MCF 10A (cell line): Measurements from ENCODE around the gene DHX30. TPM values are rescaled to one million over a fixed set of nuclear protein-coding genes. Genes with fewer than 3 reads are reported as not detected.

Experiments
- BruUV-seq: library from RNA; stranded (reverse); fragments of 400-500 nt; replicated peaks from 2 replicates; lab custom pipeline; 2021; lab: Mats Ljungman, UMichigan
- CTCF ChIA-PET: fragments of 300-600 bp; sonication (Branson Sonifier 250); formaldehyde crosslinking; extraction: SDS; loops from one replicate; lab custom pipeline; 2021; ENCODE audit warnings: antibody characterized with exemption, inconsistent platforms; lab: Yijun Ruan, JAX
- POLR2A ChIA-PET: fragments of 300-600, 350-650 bp; sonication (Branson Sonifier 250); formaldehyde crosslinking; extraction: SDS; loops from one replicate; lab custom pipeline; 2020; ENCODE audit warnings: antibody characterized with exemption, inconsistent platforms; lab: Yijun Ruan, JAX
- DNase-seq: peaks from one replicate; pipeline ENCODE4 v3.0.0-alpha.2; 2018; ENCODE audit not compliant: unreplicated experiment
- H3K27ac Mint-ChIP-seq: one replicate; pipeline ENCODE4 v1.8.0; 2022; ENCODE audit warnings: mild to moderate bottlenecking, low read depth, mixed read lengths; ENCODE audit not compliant: unreplicated experiment
- H3K27me3 Mint-ChIP-seq: one replicate; pipeline ENCODE4 v1.8.0; 2022; ENCODE audit warnings: mixed read lengths; ENCODE audit not compliant: insufficient read depth, unreplicated experiment
- H3K36me3 Mint-ChIP-seq: one replicate; pipeline ENCODE4 v1.8.0; 2022; ENCODE audit warnings: mild to moderate bottlenecking, moderate library complexity, mixed read lengths; ENCODE audit not compliant: insufficient read depth, unreplicated experiment
- H3K4me1 Mint-ChIP-seq: one replicate; pipeline ENCODE4 v1.8.0; 2022; ENCODE audit warnings: mixed read lengths; ENCODE audit not compliant: insufficient read depth, unreplicated experiment
- H3K4me3 Mint-ChIP-seq: one replicate; pipeline ENCODE4 v1.8.0; 2022; ENCODE audit warnings: mild to moderate bottlenecking, moderate library complexity, mixed read lengths; ENCODE audit not compliant: unreplicated experiment
- H3K9me3 Mint-ChIP-seq: one replicate; pipeline ENCODE4 v1.8.0; 2022; ENCODE audit warnings: mixed read lengths; ENCODE audit not compliant: unreplicated experiment
- CTCF ChIP-seq: fragments of 200-600 bp; IDR thresholded peaks from one replicate; pipeline ENCODE4 v1.8.0; 2022; ENCODE audit warnings: antibody characterized with exemption, mild to moderate bottlenecking; ENCODE audit not compliant: unreplicated experiment
- intact Hi-C: fragments of 100-400 bp; cut with micrococcal nuclease; formaldehyde crosslinking; loops from 2 replicates; pipeline ENCODE4 v1.14.1; 2022
- microRNA-seq: library from miRNA; unstranded; fragments of <30 nt; microRNA quantifications from one replicate; pipeline ENCODE4 v1.2.0, GENCODE V29; 2022
- total RNA-seq: library from RNA; stranded (reverse); gene quantifications from 2 replicates; pipeline ENCODE4 v1.2.3, GENCODE V29; 2022

DHX30 gene
- total RNA-seq, 1 experiment from 2014 or later = 86.2 TPM

- Mint-ChIP-seq H3K9me3 (no peaks in the 10 kb centered on the region), H3K4me1 (no peaks in the 10 kb centered on the region), H3K27me3 (no peaks in the 10 kb centered on the region), H3K4me3 (no peak overlapping the region), H3K27ac (no peak overlapping the region), H3K36me3 (peaks cover 64% of the 10 kb centered on the region)
- TF ChIP-seq CTCF = no peak
- DNase-seq = no peak
- CTCF ChIA-PET = interaction anchor here (0.6 to 2.4 kb wide), 3 partner anchors 92 to 782 kb away, joined by 3 to 7 read pairs (median 3); no protein-coding TSS in a partner anchor
- intact Hi-C loops = no loop called here
- POLR2A ChIA-PET = no interaction called here
- BruUV-seq = no TSS peak
Observed at GRCh38 chr3:47897954-47898353, 95.0 kb downstream of the DHX30 start.

- Mint-ChIP-seq H3K27ac (no peak overlapping the region), H3K27me3 (no peaks in the 10 kb centered on the region), H3K9me3 (no peaks in the 10 kb centered on the region), H3K4me1 (no peaks in the 10 kb centered on the region), H3K36me3 (peaks cover 60% of the 10 kb centered on the region), H3K4me3 (no peak overlapping the region)
- no peak for DNase-seq
- intact Hi-C loops = no loop called here
- BruUV-seq = TSS peak; percentile 15
- POLR2A ChIA-PET = interaction anchor here (0.6 to 1.2 kb wide), 2 partner anchors 11 to 19 kb away, joined by 3 to 4 read pairs; no protein-coding TSS in a partner anchor
- CTCF ChIA-PET = interaction anchor here (0.5 to 2.4 kb wide), 6 partner anchors 17 to 1582 kb away, joined by 3 to 7 read pairs (median 4); no protein-coding TSS in a partner anchor
- no peak for TF ChIP-seq CTCF
Observed at GRCh38 chr3:47899495-47900108, 96.7 kb downstream of the DHX30 start.

Small RNA genes within 50 kb of the gene (microRNA-seq; reads per million reads assigned to microRNA genes)
- gene MIR1226 = 81.2 reads per million, percentile 70 among the genes with 10 or more reads in this experiment

Other genes starting within 250 kb of the DHX30 start
- 0.44 and 0.71 TPM in 2 replicates for gene CSPG5, start 224.3 kb upstream of the DHX30 start, total RNA-seq
- 59.1 and 77.5 TPM in 2 replicates for gene SMARCC1, start 21.2 kb upstream of the DHX30 start, total RNA-seq
- 217 and 260 TPM in 2 replicates for gene MAP4, start 213.3 kb downstream of the DHX30 start, total RNA-seq